SK-N-SH (cell line): ENCODE results near the gene EFHC1. TPM values are rescaled to one million over a fixed set of nuclear protein-coding genes. Genes with fewer than 3 reads are reported as not detected.

Experiments used
- CTCF ChIA-PET: fragments of 300-600, 350-600 bp; formaldehyde crosslinking; extraction: SDS; loops from one replicate; lab custom pipeline; 2021; lab: Yijun Ruan, JAX
- POLR2A ChIA-PET: fragments of 350-600 bp; sonication (Branson Sonifier 250); formaldehyde crosslinking; extraction: SDS; loops from one replicate; lab custom pipeline; 2020; ENCODE audit warnings: antibody characterized with exemption, inconsistent platforms; lab: Yijun Ruan, JAX
- DNase-seq: peaks from one replicate; pipeline ENCODE4 v3.0.0; 2012
- H2AFZ ChIP-seq: fragments of 200-600 bp; sonication (generic); 2 replicates; pipeline ENCODE4 v1.8.1; 2016; ENCODE audit warnings: antibody characterized with exemption, mild to moderate bottlenecking, low read depth
- H3F3A ChIP-seq: fragments of 200-600 bp; sonication (generic); replicated peaks from 2 replicates; pipeline ENCODE3; 2016; ENCODE audit warnings: antibody characterized with exemption, mild to moderate bottlenecking; ENCODE audit not compliant: insufficient read depth
- H3K27ac ChIP-seq, 2 experiments: fragments of 200-500 bp in 1 of 2; fragments of 200-600 bp in 1 of 2; sonication (Bioruptor generic) in 1 of 2; sonication (generic), shearing (Covaris generic) in 1 of 2; 2 replicates each; pipeline versions ENCODE4 v1.5.1 to v1.6.1; 2014 to 2016; ENCODE audit warnings: low read depth in 2 of 2, inconsistent platforms in 1 of 2, low read length in 1 of 2, mild to moderate bottlenecking in 1 of 2, mixed read lengths in 1 of 2
- H3K27me3 ChIP-seq: fragments of 200-600 bp; sonication (generic), shearing (Covaris generic); 2 replicates; pipeline ENCODE4 v1.6.1; 2016; ENCODE audit warnings: mixed run types; ENCODE audit not compliant: insufficient read depth
- H3K36me3 ChIP-seq, 2 experiments: fragments of 200-500 bp in 1 of 2; fragments of 200-600 bp in 1 of 2; sonication (Bioruptor generic) in 1 of 2; sonication (generic) in 1 of 2; replicated peaks in 1 of 2; 2 replicates each; pipeline versions ENCODE3 to v1.5.1; 2014 to 2016; ENCODE audit warnings: low read length in 1 of 2, mild to moderate bottlenecking in 1 of 2; ENCODE audit not compliant: insufficient read depth in 2 of 2, control insufficient read depth in 1 of 2
- H3K4me1 ChIP-seq, 2 experiments: fragments of 200-500 bp in 1 of 2; fragments of 200-600 bp in 1 of 2; sonication (Bioruptor generic) in 1 of 2; sonication (generic), shearing (Covaris generic) in 1 of 2; 2 replicates each; pipeline versions ENCODE4 v1.5.1 to v1.6.1; 2014 to 2016; ENCODE audit warnings: low read depth in 1 of 2, low read length in 1 of 2, mixed run types in 1 of 2; ENCODE audit not compliant: insufficient read depth in 2 of 2, control insufficient read depth in 1 of 2
- H3K4me2 ChIP-seq: fragments of 200-600 bp; sonication (generic), shearing (Covaris generic); 2 replicates; pipeline ENCODE4 v1.6.1; 2017; ENCODE audit warnings: mixed run types
- H3K4me3 ChIP-seq, 2 experiments: fragments of 200-500 bp in 1 of 2; fragments of 200-600 bp in 1 of 2; sonication (Bioruptor generic) in 1 of 2; sonication (generic), shearing (Covaris generic) in 1 of 2; 2 replicates each; pipeline versions ENCODE4 v1.5.1 to v1.8.1; 2014 to 2016; ENCODE audit warnings: low read depth in 2 of 2, inconsistent platforms in 1 of 2, low read length in 1 of 2, mild to moderate bottlenecking in 1 of 2, mixed read lengths in 1 of 2, moderate library complexity in 1 of 2
- H3K79me2 ChIP-seq: fragments of 200-600 bp; sonication (generic); 2 replicates; pipeline ENCODE4 v1.8.1; 2017; ENCODE audit warnings: mild to moderate bottlenecking; ENCODE audit not compliant: insufficient read depth
- H3K9ac ChIP-seq: fragments of 200-600 bp; sonication (generic); 2 replicates; pipeline ENCODE4 v1.6.1; 2017; ENCODE audit warnings: mixed run types
- H3K9me2 ChIP-seq: fragments of 200-600 bp; sonication (generic); 2 replicates; pipeline ENCODE4 v1.6.1; 2017; ENCODE audit warnings: mixed run types
- H3K9me3 ChIP-seq: fragments of 200-600 bp; sonication (generic); 2 replicates; pipeline ENCODE4 v1.6.1; 2017; ENCODE audit warnings: mixed run types, mild to moderate bottlenecking, moderate library complexity
- H4K20me1 ChIP-seq: fragments of 200-600 bp; sonication (generic); 2 replicates; pipeline ENCODE4 v1.6.1; 2017; ENCODE audit warnings: mild to moderate bottlenecking, mixed run types; ENCODE audit not compliant: insufficient read depth
- CHD2 ChIP-seq: fragments of 150-350 bp; IDR thresholded peaks from 2 replicates; pipeline ENCODE4 v1.6.1; 2018; ENCODE audit warnings: low read length; ENCODE audit not compliant: partially characterized antibody
- ELF1 ChIP-seq: IDR thresholded peaks from 2 replicates; pipeline ENCODE4 v1.4.0; 2012
- FOSL2 ChIP-seq: IDR thresholded peaks from 2 replicates; pipeline ENCODE4 v1.4.0; 2012; ENCODE audit warnings: low read depth, mild to moderate bottlenecking, moderate library complexity, borderline replicate concordance
- FOXJ3 ChIP-seq: sonication (generic); formaldehyde crosslinking; IDR thresholded peaks from 2 replicates; pipeline ENCODE4 v1.5.1; 2020; ENCODE audit warnings: mild to moderate bottlenecking, missing genetic modification reagents
- FOXM1 ChIP-seq: IDR thresholded peaks from 2 replicates; pipeline ENCODE4 v1.4.0; 2012; ENCODE audit warnings: low read depth, mild to moderate bottlenecking
- GABPA ChIP-seq: IDR thresholded peaks from 2 replicates; pipeline ENCODE4 v1.4.0; 2012; ENCODE audit warnings: low read depth, mild to moderate bottlenecking
- GATA2 ChIP-seq: sonication (generic); formaldehyde crosslinking; IDR thresholded peaks from 2 replicates; pipeline ENCODE4 v1.5.0; 2020; ENCODE audit warnings: mild to moderate bottlenecking, missing genetic modification reagents
- MEF2A ChIP-seq: IDR thresholded peaks from 2 replicates; pipeline ENCODE4 v1.4.0; 2012; ENCODE audit warnings: low read depth, borderline replicate concordance
- MXI1 ChIP-seq: IDR thresholded peaks from 2 replicates; pipeline ENCODE4 v1.6.1; 2012; ENCODE audit warnings: mild to moderate bottlenecking, low read depth, low read length, improper control_type of control experiment
- NFIC ChIP-seq: IDR thresholded peaks from 2 replicates; pipeline ENCODE4 v1.4.0; 2012; ENCODE audit warnings: borderline replicate concordance
- POLR2AphosphoS5 ChIP-seq: IDR thresholded peaks from 2 replicates; pipeline ENCODE4 v1.6.1; 2012; ENCODE audit warnings: low read depth, low read length
- RAD21 ChIP-seq: IDR thresholded peaks from 2 replicates; pipeline ENCODE4 v1.6.1; 2012; ENCODE audit warnings: mild to moderate bottlenecking, low read length
- RFX5 ChIP-seq: IDR thresholded peaks from 2 replicates; pipeline ENCODE4 v1.6.1; 2012; ENCODE audit warnings: mild to moderate bottlenecking, improper control_type of control experiment, low read length
- RXRA ChIP-seq: IDR thresholded peaks from 2 replicates; pipeline ENCODE4 v1.4.0; 2012; ENCODE audit warnings: low read depth, mild to moderate bottlenecking, borderline replicate concordance
- SIN3A ChIP-seq: IDR thresholded peaks from 2 replicates; pipeline ENCODE4 v1.6.1; 2012; ENCODE audit warnings: low read depth, mild to moderate bottlenecking, low read length, moderate library complexity, borderline replicate concordance
- TAF1 ChIP-seq: IDR thresholded peaks from 2 replicates; pipeline ENCODE4 v1.6.1; 2012; ENCODE audit warnings: low read depth, mild to moderate bottlenecking, low read length, moderate library complexity, borderline replicate concordance
- YY1 ChIP-seq: IDR thresholded peaks from 2 replicates; pipeline ENCODE4 v1.4.0; 2012; ENCODE audit warnings: low read depth, mild to moderate bottlenecking
- WGBS: methylation state at CpG from one replicate; pipeline ENCODE4 v1.1.6; 2017; ENCODE audit warnings: low lambda C conversion rate; 5-methylcytosine and 5-hydroxymethylcytosine counted together
- polyA plus RNA-seq, 3 experiments: library from polyadenylated mRNA; depleted of rRNA; stranded (reverse); fragments of >200 nt; gene quantifications; 2 replicates each; pipeline ENCODE4 v1.2.3, GENCODE V29; 2012
- TF ChIP-seq, protein P1 (sequence below): fragments of 150-350 bp; IDR thresholded peaks from 2 replicates; pipeline ENCODE4 v1.6.1; 2016; ENCODE audit warnings: mild to moderate bottlenecking, low read depth, low read length
- TF ChIP-seq, protein P2 (sequence below): fragments of 150-350 bp; IDR thresholded peaks from 2 replicates; pipeline ENCODE4 v1.6.1; 2017; ENCODE audit warnings: antibody characterized with exemption, low read length, low read depth, borderline replicate concordance
- TF ChIP-seq, protein P3 (sequence below): fragments of 200-600 bp; sonication (generic); IDR thresholded peaks from 2 replicates; pipeline ENCODE4 v1.6.1; 2017; ENCODE audit warnings: antibody characterized with exemption, mild to moderate bottlenecking, moderate library complexity
- TF ChIP-seq, protein P4 (sequence below): IDR thresholded peaks from 2 replicates; pipeline ENCODE4 v1.4.0; 2012; ENCODE audit warnings: low read depth

The EFHC1 gene
- polyA plus RNA-seq, 1 of the 3 experiments (the other 2 are of a cell fraction), result 39.4 TPM

DNA sequence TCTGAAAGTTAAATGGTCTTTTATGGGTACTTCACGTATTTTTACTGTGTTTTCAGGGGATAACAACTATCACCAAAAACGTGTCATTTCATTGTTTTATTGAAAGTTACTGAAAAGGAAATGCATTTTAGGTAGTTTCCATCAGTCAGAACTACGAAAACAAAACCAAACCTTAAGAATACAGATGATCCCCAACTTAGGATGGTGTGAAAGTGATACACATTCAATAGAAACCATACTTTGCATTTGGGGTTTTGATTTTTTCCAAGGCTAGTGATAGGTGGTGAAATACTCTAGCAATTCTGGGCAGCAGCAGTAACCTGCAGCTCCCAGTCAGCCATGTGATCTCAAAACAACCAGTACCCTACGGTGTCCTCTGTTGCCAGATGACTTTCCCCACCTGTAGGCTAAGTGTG lies 25.9 kb upstream of the EFHC1 start:
- peaks cover 17 to 25% of the 10 kb centered on the region in 2 experiments for H3K4me1 ChIP-seq
- POLR2A ChIA-PET, result no interaction called here

DNA sequence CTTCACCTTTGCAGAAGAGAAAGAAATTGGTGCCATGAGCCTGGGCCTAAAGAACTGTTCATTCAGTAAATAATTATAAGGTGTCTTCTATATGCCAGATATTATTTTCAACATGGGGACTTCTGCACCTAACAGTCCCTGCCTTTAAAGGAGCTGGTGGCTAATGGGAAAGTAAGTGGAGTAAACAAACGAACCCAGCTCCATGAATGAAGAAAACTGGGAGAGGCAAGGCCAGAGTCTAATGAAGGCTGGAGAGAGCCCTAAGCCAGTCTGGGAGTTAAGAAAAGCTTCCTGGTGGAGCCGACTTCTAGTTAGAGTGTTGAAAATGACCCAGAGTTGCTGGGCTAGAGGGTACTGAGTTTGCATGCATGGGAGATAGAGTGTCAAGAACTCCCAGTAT lies 24.2 kb upstream of the EFHC1 start:
- H3K4me3 ChIP-seq, result no peak overlapping the region
- H3K27me3 ChIP-seq, result no peaks in the 10 kb centered on the region
- no peak overlapping the region for H3K27ac ChIP-seq
- POLR2A ChIA-PET, result no interaction called here
- H2AFZ ChIP-seq, result no peak overlapping the region
- peaks cover 6 to 8% of the 10 kb centered on the region in 2 experiments; a peak in 3 of 4 replicates for H3K4me1 ChIP-seq
- WGBS, result 82% methylated on average over 2 of the region's 2 CpGs
- H3K4me2 ChIP-seq, result no peak overlapping the region
- no peaks in the 10 kb centered on the region for H4K20me1 ChIP-seq
- no peaks in the 10 kb centered on the region for H3K9me2 ChIP-seq
- DNase-seq, result no peak
- no peak overlapping the region for H3K9ac ChIP-seq
- no peaks in the 10 kb centered on the region for H3K36me3 ChIP-seq
- no peaks in the 10 kb centered on the region for H3K79me2 ChIP-seq
- H3F3A ChIP-seq, result peaks cover 14% of the 10 kb centered on the region
- CTCF ChIA-PET, result interaction anchor here (1.0 to 2.6 kb wide), 2 partner anchors 10 to 21 kb away, joined by 4 to 9 read pairs; no protein-coding TSS in a partner anchor
- no peaks in the 10 kb centered on the region for H3K9me3 ChIP-seq
- TF ChIP-seq GATA2, result no peak
- TF ChIP-seq YY1, result no peak
- no peak for TF ChIP-seq MXI1
- no peak for TF ChIP-seq TAF1
- no peak for TF ChIP-seq GABPA
- no peak for TF ChIP-seq CHD2
- TF ChIP-seq SIN3A, result no peak
- TF ChIP-seq FOXM1, result no peak
- no peak for TF ChIP-seq FOXJ3
- no peak for TF ChIP-seq MEF2A
- TF ChIP-seq POLR2AphosphoS5, result no peak
- TF ChIP-seq, protein P1, sequence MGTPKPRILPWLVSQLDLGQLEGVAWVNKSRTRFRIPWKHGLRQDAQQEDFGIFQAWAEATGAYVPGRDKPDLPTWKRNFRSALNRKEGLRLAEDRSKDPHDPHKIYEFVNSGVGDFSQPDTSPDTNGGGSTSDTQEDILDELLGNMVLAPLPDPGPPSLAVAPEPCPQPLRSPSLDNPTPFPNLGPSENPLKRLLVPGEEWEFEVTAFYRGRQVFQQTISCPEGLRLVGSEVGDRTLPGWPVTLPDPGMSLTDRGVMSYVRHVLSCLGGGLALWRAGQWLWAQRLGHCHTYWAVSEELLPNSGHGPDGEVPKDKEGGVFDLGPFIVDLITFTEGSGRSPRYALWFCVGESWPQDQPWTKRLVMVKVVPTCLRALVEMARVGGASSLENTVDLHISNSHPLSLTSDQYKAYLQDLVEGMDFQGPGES, result no peak
- TF ChIP-seq FOSL2, result no peak
- TF ChIP-seq, protein P2, sequence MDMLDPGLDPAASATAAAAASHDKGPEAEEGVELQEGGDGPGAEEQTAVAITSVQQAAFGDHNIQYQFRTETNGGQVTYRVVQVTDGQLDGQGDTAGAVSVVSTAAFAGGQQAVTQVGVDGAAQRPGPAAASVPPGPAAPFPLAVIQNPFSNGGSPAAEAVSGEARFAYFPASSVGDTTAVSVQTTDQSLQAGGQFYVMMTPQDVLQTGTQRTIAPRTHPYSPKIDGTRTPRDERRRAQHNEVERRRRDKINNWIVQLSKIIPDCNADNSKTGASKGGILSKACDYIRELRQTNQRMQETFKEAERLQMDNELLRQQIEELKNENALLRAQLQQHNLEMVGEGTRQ, result no peak
- TF ChIP-seq ELF1, result no peak

More for the DNA sequence above, 25.9 kb upstream of the EFHC1 start:
- Histone ChIP-seq H3K27me3 (no peaks in the 10 kb centered on the region), H3F3A (peaks cover 26% of the 10 kb centered on the region), H3K9me3 (no peaks in the 10 kb centered on the region), H4K20me1 (no peaks in the 10 kb centered on the region), H3K79me2 (no peaks in the 10 kb centered on the region), H3K4me3 (no peak overlapping the region), H3K27ac (no peak overlapping the region), H3K9ac (no peak overlapping the region), H3K9me2 (no peaks in the 10 kb centered on the region), H3K4me2 (no peak overlapping the region), H2AFZ (no peak overlapping the region), H3K36me3 (no peaks in the 10 kb centered on the region)
- 86% methylated on average over 4 of the region's 4 CpGs for WGBS
- DNase-seq, result no peak
- TF ChIP-seq ELF1, result no peak
- no peak for TF ChIP-seq CHD2
- TF ChIP-seq, protein P3, sequence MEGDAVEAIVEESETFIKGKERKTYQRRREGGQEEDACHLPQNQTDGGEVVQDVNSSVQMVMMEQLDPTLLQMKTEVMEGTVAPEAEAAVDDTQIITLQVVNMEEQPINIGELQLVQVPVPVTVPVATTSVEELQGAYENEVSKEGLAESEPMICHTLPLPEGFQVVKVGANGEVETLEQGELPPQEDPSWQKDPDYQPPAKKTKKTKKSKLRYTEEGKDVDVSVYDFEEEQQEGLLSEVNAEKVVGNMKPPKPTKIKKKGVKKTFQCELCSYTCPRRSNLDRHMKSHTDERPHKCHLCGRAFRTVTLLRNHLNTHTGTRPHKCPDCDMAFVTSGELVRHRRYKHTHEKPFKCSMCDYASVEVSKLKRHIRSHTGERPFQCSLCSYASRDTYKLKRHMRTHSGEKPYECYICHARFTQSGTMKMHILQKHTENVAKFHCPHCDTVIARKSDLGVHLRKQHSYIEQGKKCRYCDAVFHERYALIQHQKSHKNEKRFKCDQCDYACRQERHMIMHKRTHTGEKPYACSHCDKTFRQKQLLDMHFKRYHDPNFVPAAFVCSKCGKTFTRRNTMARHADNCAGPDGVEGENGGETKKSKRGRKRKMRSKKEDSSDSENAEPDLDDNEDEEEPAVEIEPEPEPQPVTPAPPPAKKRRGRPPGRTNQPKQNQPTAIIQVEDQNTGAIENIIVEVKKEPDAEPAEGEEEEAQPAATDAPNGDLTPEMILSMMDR, result no peak
- no peak for TF ChIP-seq RFX5
- TF ChIP-seq GABPA, result no peak
- no peak for TF ChIP-seq TAF1
- no peak for TF ChIP-seq RAD21
- TF ChIP-seq, protein P1, result no peak
- TF ChIP-seq RXRA, result no peak
- TF ChIP-seq GATA2, result no peak
- TF ChIP-seq, protein P4, sequence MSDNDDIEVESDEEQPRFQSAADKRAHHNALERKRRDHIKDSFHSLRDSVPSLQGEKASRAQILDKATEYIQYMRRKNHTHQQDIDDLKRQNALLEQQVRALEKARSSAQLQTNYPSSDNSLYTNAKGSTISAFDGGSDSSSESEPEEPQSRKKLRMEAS, result no peak
- no peak for TF ChIP-seq NFIC
- CTCF ChIA-PET, result interaction anchor here (0.9 kb wide), 1 partner anchor 19 kb away, joined by 3 read pairs; no protein-coding TSS in a partner anchor
